GM23338 (cell line): ENCODE measurements around the gene B4GALNT1. TPM values are rescaled to one million over a fixed set of nuclear protein-coding genes. Genes with fewer than 3 reads are reported as not detected.

Experiments
- ATAC-seq: fragments of 200-7000 bp; cut with Tn5 transposase; 3 replicates; pipeline ENCODE4 v1.9.1; 2020
- DNase-seq: peaks from one replicate; pipeline ENCODE4 v3.0.0-alpha.2; 2015; ENCODE audit warnings: low spot score
- H2AFZ ChIP-seq: fragments of 200-600 bp; sonication (generic); 2 replicates; pipeline ENCODE4 v1.8.0; 2016; ENCODE audit warnings: antibody characterized with exemption, mild to moderate bottlenecking, moderate library complexity
- H3F3A ChIP-seq: fragments of 200-600 bp; sonication (generic); replicated peaks from 2 replicates; pipeline ENCODE4 v1.8.0; 2017; ENCODE audit warnings: antibody characterized with exemption, mixed run types, low read depth
- H3K27ac ChIP-seq: fragments of 200-600 bp; sonication (generic); 2 replicates; pipeline ENCODE4 v1.6.1; 2016; ENCODE audit warnings: low read depth
- H3K27me3 ChIP-seq: fragments of 200-600 bp; sonication (generic); 2 replicates; pipeline ENCODE4 v1.8.0; 2016; ENCODE audit warnings: mild to moderate bottlenecking, mixed run types, moderate library complexity; ENCODE audit not compliant: insufficient read depth
- H3K36me3 ChIP-seq: fragments of 200-600 bp; sonication (generic); 2 replicates; pipeline ENCODE4 v1.8.0; 2016; ENCODE audit warnings: mild to moderate bottlenecking; ENCODE audit not compliant: insufficient read depth
- H3K4me1 ChIP-seq: fragments of 200-600 bp; sonication (generic); 2 replicates; pipeline ENCODE4 v1.8.0; 2016; ENCODE audit warnings: mild to moderate bottlenecking, moderate library complexity; ENCODE audit not compliant: insufficient read depth
- H3K4me2 ChIP-seq: fragments of 200-600 bp; sonication (generic); 2 replicates; pipeline ENCODE4 v1.7.1; 2017; ENCODE audit warnings: mixed run types
- H3K4me3 ChIP-seq: fragments of 200-600 bp; sonication (generic); 2 replicates; pipeline ENCODE4 v1.6.1; 2016; ENCODE audit warnings: mixed run types
- H3K79me2 ChIP-seq: fragments of 200-600 bp; sonication (generic); replicated peaks from 2 replicates; pipeline ENCODE4 v1.8.0; 2017; ENCODE audit warnings: mild to moderate bottlenecking; ENCODE audit not compliant: insufficient read depth
- H3K9me2 ChIP-seq: fragments of 200-600 bp; sonication (generic); 2 replicates; pipeline ENCODE4 v1.8.0; 2017; ENCODE audit not compliant: insufficient read depth
- H4K20me1 ChIP-seq: fragments of 200-600 bp; sonication (generic); replicated peaks from 2 replicates; pipeline ENCODE4 v1.8.0; 2017; ENCODE audit warnings: mild to moderate bottlenecking; ENCODE audit not compliant: insufficient read depth
- H3K27ac Mint-ChIP-seq: 2 replicates; pipeline ENCODE4 v1.8.0; 2020; ENCODE audit warnings: inconsistent platforms, mild to moderate bottlenecking, moderate library complexity, mixed read lengths
- H3K27me3 Mint-ChIP-seq: 3 replicates; pipeline ENCODE4 v1.8.0; 2022; ENCODE audit warnings: low read depth, mild to moderate bottlenecking, moderate library complexity, mixed read lengths, inconsistent platforms; ENCODE audit not compliant: insufficient read depth, poor library complexity
- H3K36me3 Mint-ChIP-seq: 3 replicates; pipeline ENCODE4 v1.8.0; 2021; ENCODE audit warnings: low read depth, mild to moderate bottlenecking, inconsistent platforms, moderate library complexity, mixed read lengths
- H3K4me1 Mint-ChIP-seq: 3 replicates; pipeline ENCODE4 v1.8.0; 2020; ENCODE audit warnings: mild to moderate bottlenecking, inconsistent platforms, mixed read lengths
- H3K4me3 Mint-ChIP-seq: 3 replicates; pipeline ENCODE4 v1.8.0; 2021; ENCODE audit warnings: moderate library complexity, mild to moderate bottlenecking, inconsistent platforms, mixed read lengths
- H3K9me3 Mint-ChIP-seq: 3 replicates; pipeline ENCODE4 v1.8.0; 2020; ENCODE audit warnings: moderate library complexity, mild to moderate bottlenecking, inconsistent platforms, mixed read lengths
- CREB1 ChIP-seq: fragments of 250-450 bp; sonication (Bioruptor Pico); IDR thresholded peaks from 2 replicates; pipeline ENCODE4 v1.5.0; 2020; ENCODE audit warnings: low read depth, mild to moderate bottlenecking, moderate library complexity
- ETS1 ChIP-seq: IDR thresholded peaks from 2 replicates; pipeline ENCODE4 v1.6.1; 2016; ENCODE audit warnings: antibody characterized with exemption
- EZH2 ChIP-seq: fragments of 200-600 bp; sonication (generic); IDR thresholded peaks from one replicate; pipeline ENCODE4 v1.8.0; 2017; ENCODE audit warnings: antibody characterized with exemption, mild to moderate bottlenecking, low read depth; ENCODE audit not compliant: unreplicated experiment
- EZH2phosphoT487 ChIP-seq: fragments of 200-600 bp; sonication (generic); IDR thresholded peaks from one replicate; pipeline ENCODE4 v1.8.1; 2018; ENCODE audit warnings: antibody characterized with exemption; ENCODE audit not compliant: unreplicated experiment
- JUNB ChIP-seq: IDR thresholded peaks from one replicate; pipeline ENCODE4 v1.6.1; 2016; ENCODE audit warnings: antibody characterized with exemption; ENCODE audit not compliant: unreplicated experiment
- STAT1 ChIP-seq: IDR thresholded peaks from one replicate; pipeline ENCODE4 v1.6.1; 2016; ENCODE audit warnings: antibody characterized with exemption; ENCODE audit not compliant: unreplicated experiment
- ZNF331 ChIP-seq: fragments of 250-450 bp; sonication (Bioruptor Pico); IDR thresholded peaks from 2 replicates; pipeline ENCODE4 v1.5.0; 2020; ENCODE audit warnings: low read depth, mild to moderate bottlenecking, moderate library complexity
- polyA plus RNA-seq: library from polyadenylated mRNA; unstranded; fragments of >200 nt; fragmentation: Nextera tagmentation; extraction: Ambion mirVana; gene quantifications from 2 replicates; pipeline ENCODE4 v1.2.1, GENCODE V29; 2016
- total RNA-seq: library from RNA; depleted of rRNA; stranded (reverse); fragments of >200 nt; shearing (Covaris generic); gene quantifications from 2 replicates; pipeline ENCODE4 v1.2.3, GENCODE V29; 2014
- TF ChIP-seq, protein P1 (sequence below): IDR thresholded peaks from one replicate; pipeline ENCODE4 v1.6.1; 2018; ENCODE audit warnings: antibody characterized with exemption; ENCODE audit not compliant: unreplicated experiment
- TF ChIP-seq, protein P2 (sequence below), 2 experiments: fragments of 200-600 bp in 1 of 2; sonication (generic) in 1 of 2; conservative IDR thresholded peaks; 2 replicates each; pipeline versions ENCODE4 v1.5.1 to v1.6.1; 2016 to 2017; ENCODE audit warnings: antibody characterized with exemption in 2 of 2, low read depth in 2 of 2, mild to moderate bottlenecking in 2 of 2, moderate library complexity in 1 of 2

Gene B4GALNT1
- total and polyA plus RNA-seq, 2 experiments from 2014 or later, result 1.3 to 2.4 TPM

DNA sequence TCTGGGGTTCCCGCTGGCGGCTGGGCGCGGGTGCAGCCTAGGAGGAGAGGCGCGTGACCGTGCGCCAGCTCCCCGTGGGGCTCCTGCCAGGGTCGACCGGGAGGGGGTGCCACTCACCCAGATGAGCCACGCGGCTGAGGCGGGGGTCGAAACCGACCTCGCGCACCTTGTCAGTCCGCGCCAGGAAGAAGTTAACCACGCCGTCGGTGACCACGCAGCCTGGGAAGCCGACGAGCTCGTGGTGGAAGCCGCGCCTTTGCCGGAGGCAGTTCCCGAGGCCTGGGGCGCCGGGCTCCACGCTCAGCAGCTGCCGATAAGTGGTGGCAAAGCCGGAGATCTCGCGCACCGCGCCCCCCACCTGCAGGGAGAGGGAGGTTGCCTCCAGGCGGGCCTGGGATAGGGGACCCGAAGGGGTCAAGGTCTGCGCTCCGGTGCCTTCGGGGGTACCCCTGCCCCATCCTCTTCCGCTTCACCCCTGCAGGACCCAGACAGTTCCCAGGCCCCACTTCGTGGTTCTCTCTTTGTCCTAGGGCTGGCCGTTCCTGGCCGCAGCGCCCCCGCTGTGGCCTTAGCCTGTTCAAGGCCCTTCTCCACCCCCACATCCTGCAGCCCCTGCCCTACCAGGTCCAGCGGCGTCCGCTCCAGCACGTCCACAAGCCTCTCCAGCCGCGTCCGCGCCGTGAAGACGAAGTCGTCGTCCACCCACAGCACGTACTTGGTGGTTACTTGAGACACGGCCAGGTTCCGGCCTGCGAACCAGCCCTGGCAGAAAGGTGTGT lies 5.3 kb downstream of the B4GALNT1 start:
- Mint-ChIP-seq H3K36me3 (no peaks in the 10 kb centered on the region), H3K27ac (no peak overlapping the region), H3K4me1 (peaks cover 26% of the 10 kb centered on the region), H3K27me3 (peaks cover 98% of the 10 kb centered on the region), H3K9me3 (no peaks in the 10 kb centered on the region), H3K4me3 (peak overlapping the region; percentile 63)
- peak overlapping the region; percentile 55 for H3K4me3 ChIP-seq
- ATAC-seq (peak; percentile 17), DNase-seq (peak; percentile 50)
- H3K4me2 ChIP-seq, result peak overlapping the region; percentile 84
- no peaks in the 10 kb centered on the region for H3K36me3 ChIP-seq
- H3K27me3 ChIP-seq, result peaks cover 100% of the 10 kb centered on the region
- TF ChIP-seq ETS1 (no peak), EZH2phosphoT487 (peak; percentile 82), EZH2 (peak; percentile 43), STAT1 (no peak)
- TF ChIP-seq, protein P1, sequence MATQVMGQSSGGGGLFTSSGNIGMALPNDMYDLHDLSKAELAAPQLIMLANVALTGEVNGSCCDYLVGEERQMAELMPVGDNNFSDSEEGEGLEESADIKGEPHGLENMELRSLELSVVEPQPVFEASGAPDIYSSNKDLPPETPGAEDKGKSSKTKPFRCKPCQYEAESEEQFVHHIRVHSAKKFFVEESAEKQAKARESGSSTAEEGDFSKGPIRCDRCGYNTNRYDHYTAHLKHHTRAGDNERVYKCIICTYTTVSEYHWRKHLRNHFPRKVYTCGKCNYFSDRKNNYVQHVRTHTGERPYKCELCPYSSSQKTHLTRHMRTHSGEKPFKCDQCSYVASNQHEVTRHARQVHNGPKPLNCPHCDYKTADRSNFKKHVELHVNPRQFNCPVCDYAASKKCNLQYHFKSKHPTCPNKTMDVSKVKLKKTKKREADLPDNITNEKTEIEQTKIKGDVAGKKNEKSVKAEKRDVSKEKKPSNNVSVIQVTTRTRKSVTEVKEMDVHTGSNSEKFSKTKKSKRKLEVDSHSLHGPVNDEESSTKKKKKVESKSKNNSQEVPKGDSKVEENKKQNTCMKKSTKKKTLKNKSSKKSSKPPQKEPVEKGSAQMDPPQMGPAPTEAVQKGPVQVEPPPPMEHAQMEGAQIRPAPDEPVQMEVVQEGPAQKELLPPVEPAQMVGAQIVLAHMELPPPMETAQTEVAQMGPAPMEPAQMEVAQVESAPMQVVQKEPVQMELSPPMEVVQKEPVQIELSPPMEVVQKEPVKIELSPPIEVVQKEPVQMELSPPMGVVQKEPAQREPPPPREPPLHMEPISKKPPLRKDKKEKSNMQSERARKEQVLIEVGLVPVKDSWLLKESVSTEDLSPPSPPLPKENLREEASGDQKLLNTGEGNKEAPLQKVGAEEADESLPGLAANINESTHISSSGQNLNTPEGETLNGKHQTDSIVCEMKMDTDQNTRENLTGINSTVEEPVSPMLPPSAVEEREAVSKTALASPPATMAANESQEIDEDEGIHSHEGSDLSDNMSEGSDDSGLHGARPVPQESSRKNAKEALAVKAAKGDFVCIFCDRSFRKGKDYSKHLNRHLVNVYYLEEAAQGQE, result no peak
- TF ChIP-seq, protein P2, sequence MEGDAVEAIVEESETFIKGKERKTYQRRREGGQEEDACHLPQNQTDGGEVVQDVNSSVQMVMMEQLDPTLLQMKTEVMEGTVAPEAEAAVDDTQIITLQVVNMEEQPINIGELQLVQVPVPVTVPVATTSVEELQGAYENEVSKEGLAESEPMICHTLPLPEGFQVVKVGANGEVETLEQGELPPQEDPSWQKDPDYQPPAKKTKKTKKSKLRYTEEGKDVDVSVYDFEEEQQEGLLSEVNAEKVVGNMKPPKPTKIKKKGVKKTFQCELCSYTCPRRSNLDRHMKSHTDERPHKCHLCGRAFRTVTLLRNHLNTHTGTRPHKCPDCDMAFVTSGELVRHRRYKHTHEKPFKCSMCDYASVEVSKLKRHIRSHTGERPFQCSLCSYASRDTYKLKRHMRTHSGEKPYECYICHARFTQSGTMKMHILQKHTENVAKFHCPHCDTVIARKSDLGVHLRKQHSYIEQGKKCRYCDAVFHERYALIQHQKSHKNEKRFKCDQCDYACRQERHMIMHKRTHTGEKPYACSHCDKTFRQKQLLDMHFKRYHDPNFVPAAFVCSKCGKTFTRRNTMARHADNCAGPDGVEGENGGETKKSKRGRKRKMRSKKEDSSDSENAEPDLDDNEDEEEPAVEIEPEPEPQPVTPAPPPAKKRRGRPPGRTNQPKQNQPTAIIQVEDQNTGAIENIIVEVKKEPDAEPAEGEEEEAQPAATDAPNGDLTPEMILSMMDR (conservative IDR thresholded peaks at IDR 0.05; ENCODE audit: low read depth in 2 of 2), result peak; percentile 34 to 57; a peak in 3 of 4 replicates
- no peaks in the 10 kb centered on the region for H3K9me2 ChIP-seq
- H3K79me2 ChIP-seq, result no peaks in the 10 kb centered on the region
- peak overlapping the region; percentile 84 for H2AFZ ChIP-seq
- H3K4me1 ChIP-seq, result peaks cover 17% of the 10 kb centered on the region
- H3F3A ChIP-seq, result peaks cover 12% of the 10 kb centered on the region; the same call in 1 of the 2 replicates
- no peak overlapping the region for H3K27ac ChIP-seq
- peaks cover 27% of the 10 kb centered on the region for H4K20me1 ChIP-seq

DNA sequence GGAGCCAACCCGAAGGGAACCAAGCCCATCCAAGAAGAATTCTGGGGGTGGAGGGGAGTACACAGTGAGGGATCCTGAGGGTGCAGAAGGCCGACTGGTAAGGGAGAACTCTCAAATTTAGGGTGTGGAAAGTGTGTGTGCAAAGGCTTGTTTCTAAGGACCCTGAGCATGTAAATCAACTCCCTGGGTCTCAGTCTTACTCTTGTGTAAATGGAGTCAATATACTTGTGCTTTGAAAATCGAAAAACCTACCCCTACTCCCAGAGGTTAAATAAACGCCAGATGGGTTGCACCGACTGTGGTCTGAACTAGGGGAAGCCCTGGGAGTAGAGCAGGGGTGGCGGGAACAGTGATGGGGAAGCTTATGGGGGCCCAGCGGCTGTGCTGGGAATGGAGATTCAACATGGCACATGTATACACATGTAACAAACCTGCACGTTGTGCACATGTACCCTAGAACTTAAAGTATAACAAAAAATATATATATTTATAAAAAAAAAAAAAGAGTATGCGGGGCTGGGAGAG lies 6.0 kb downstream of the B4GALNT1 start:
- H3K27ac ChIP-seq, result no peak overlapping the region
- peaks cover 12% of the 10 kb centered on the region; the same call in 1 of the 2 replicates for H3F3A ChIP-seq
- H3K9me3 Mint-ChIP-seq, result no peaks in the 10 kb centered on the region
- peaks cover 100% of the 10 kb centered on the region for H3K27me3 Mint-ChIP-seq
- peak overlapping the region; percentile 35; the same call in 2 of the 3 replicates for H3K4me3 Mint-ChIP-seq
- TF ChIP-seq JUNB (no peak), EZH2 (peak; percentile 71), CREB1 (CRISPR knock-in tag) (no peak), ZNF331 (CRISPR knock-in tag) (no peak)
- no peaks in the 10 kb centered on the region for H3K79me2 ChIP-seq
- no peaks in the 10 kb centered on the region; the same call in 2 of the 3 replicates for H3K36me3 Mint-ChIP-seq
- ATAC-seq (no peak), DNase-seq (no peak)
- peaks cover 100% of the 10 kb centered on the region for H3K27me3 ChIP-seq
- H3K4me3 ChIP-seq, result no peak overlapping the region
- H3K27ac Mint-ChIP-seq, result no peak overlapping the region
- peaks cover 27% of the 10 kb centered on the region for H4K20me1 ChIP-seq
- no peak overlapping the region for H2AFZ ChIP-seq
- no peaks in the 10 kb centered on the region for H3K36me3 ChIP-seq
- H3K4me1 Mint-ChIP-seq, result peaks cover 28% of the 10 kb centered on the region
- H3K4me2 ChIP-seq, result 0 out of 2 replicates have a peak overlapping the region, but pooled peaks have one; percentile 26
- no peaks in the 10 kb centered on the region for H3K9me2 ChIP-seq
- H3K4me1 ChIP-seq, result peaks cover 17% of the 10 kb centered on the region
